Mesenchymal stem cell (in vitro differentiated cells and primary cell): ENCODE results near the gene TMEM63C.

Source experiments
- DNase-seq: peaks from one replicate; pipeline ENCODE4 v3.0.0-alpha.2; 2013
- H2AFZ ChIP-seq: one replicate; pipeline ENCODE4 v1.6.1; 2013; ENCODE audit warnings: low read depth, mild to moderate bottlenecking, control low read depth, inconsistent platforms, low read length, moderate library complexity
- H2AK5ac ChIP-seq: 2 replicates; pipeline ENCODE4 v1.6.1; 2013; ENCODE audit warnings: low read length, moderate library complexity, mild to moderate bottlenecking, inconsistent platforms; ENCODE audit not compliant: severe bottlenecking
- H2BK120ac ChIP-seq: one replicate; pipeline ENCODE4 v1.6.1; 2013; ENCODE audit warnings: low read depth, mild to moderate bottlenecking, inconsistent platforms, low read length, moderate library complexity
- H2BK12ac ChIP-seq, 2 experiments: one replicate each; pipeline ENCODE4 v1.6.1; 2013; ENCODE audit warnings: inconsistent platforms in 2 of 2, low read length in 2 of 2, mild to moderate bottlenecking in 2 of 2, moderate library complexity in 2 of 2, control low read depth in 1 of 2
- H2BK15ac ChIP-seq: one replicate; pipeline ENCODE4 v1.6.1; 2013; ENCODE audit warnings: mild to moderate bottlenecking, low read depth, inconsistent platforms; ENCODE audit not compliant: poor library complexity, severe bottlenecking
- H2BK5ac ChIP-seq: 2 replicates; pipeline ENCODE4 v1.6.1; 2013; ENCODE audit warnings: low read depth, mild to moderate bottlenecking, low read length, control low read depth, inconsistent platforms; ENCODE audit not compliant: poor library complexity, severe bottlenecking
- H3K14ac ChIP-seq, 2 experiments: one replicate each; pipeline ENCODE4 v1.6.1; 2013; ENCODE audit warnings: inconsistent platforms in 2 of 2, low read length in 2 of 2, control low read depth in 1 of 2, mild to moderate bottlenecking in 1 of 2, moderate library complexity in 1 of 2
- H3K18ac ChIP-seq, 2 experiments: one replicate each; pipeline ENCODE4 v1.6.1; 2013; ENCODE audit warnings: inconsistent platforms in 2 of 2, low read length in 2 of 2, control low read depth in 1 of 2, low read depth in 1 of 2, mild to moderate bottlenecking in 1 of 2
- H3K23ac ChIP-seq, 2 experiments: one replicate each; pipeline ENCODE4 v1.6.1; 2013; ENCODE audit warnings: inconsistent platforms in 2 of 2, low read length in 2 of 2, mild to moderate bottlenecking in 2 of 2, moderate library complexity in 2 of 2, control low read depth in 1 of 2
- H3K27ac ChIP-seq: 2 replicates; pipeline ENCODE4 v1.5.1; 2013; ENCODE audit warnings: mild to moderate bottlenecking, moderate library complexity, low read length, control low read depth, inconsistent platforms; ENCODE audit not compliant: poor library complexity, severe bottlenecking
- H3K27me3 ChIP-seq, 2 experiments: 2 replicates each; pipeline versions ENCODE4 v1.6.1 to v1.7.0; 2013; ENCODE audit warnings: low read length in 2 of 2, mild to moderate bottlenecking in 2 of 2, moderate library complexity in 2 of 2, control low read depth in 1 of 2, inconsistent platforms in 1 of 2; ENCODE audit not compliant: control insufficient read depth in 1 of 2, insufficient read depth in 1 of 2
- H3K36me3 ChIP-seq, 2 experiments: 2 replicates each; pipeline versions ENCODE4 v1.6.1 to v1.7.0; 2013; ENCODE audit warnings: low read length in 2 of 2, control low read depth in 1 of 2, inconsistent platforms in 1 of 2, low read depth in 1 of 2, mild to moderate bottlenecking in 1 of 2; ENCODE audit not compliant: insufficient read depth in 2 of 2, control insufficient read depth in 1 of 2
- H3K4ac ChIP-seq, 2 experiments: one replicate each; pipeline ENCODE4 v1.6.1; 2013; ENCODE audit warnings: inconsistent platforms in 2 of 2, low read length in 2 of 2, mild to moderate bottlenecking in 2 of 2, moderate library complexity in 2 of 2, control low read depth in 1 of 2, low read depth in 1 of 2
- H3K4me1 ChIP-seq: 2 replicates; pipeline ENCODE4 v1.6.1; 2013; ENCODE audit warnings: low read depth, low read length, control low read depth; ENCODE audit not compliant: control insufficient read depth, insufficient read depth
- H3K4me2 ChIP-seq: 2 replicates; pipeline ENCODE4 v1.6.1; 2013; ENCODE audit warnings: low read length, mild to moderate bottlenecking, inconsistent platforms; ENCODE audit not compliant: poor library complexity, severe bottlenecking
- H3K4me3 ChIP-seq, 2 experiments: 2 replicates each; pipeline versions ENCODE4 v1.5.1 to v1.7.0; 2013; ENCODE audit warnings: low read length in 2 of 2, mild to moderate bottlenecking in 2 of 2, control low read depth in 1 of 2, low read depth in 1 of 2; ENCODE audit not compliant: insufficient read depth in 1 of 2
- H3K79me1 ChIP-seq: replicated peaks from 2 replicates; pipeline ENCODE4 v1.6.1; 2013; ENCODE audit warnings: mild to moderate bottlenecking, control low read depth, low read length, inconsistent platforms; ENCODE audit not compliant: poor library complexity, severe bottlenecking
- H3K9ac ChIP-seq: 2 replicates; pipeline ENCODE4 v1.7.0; 2013; ENCODE audit warnings: mild to moderate bottlenecking, low read length, moderate library complexity
- H3K9me3 ChIP-seq: 2 replicates; pipeline ENCODE4 v1.7.0; 2013; ENCODE audit warnings: mild to moderate bottlenecking, low read length; ENCODE audit not compliant: control insufficient read depth
- H4K8ac ChIP-seq: one replicate; pipeline ENCODE4 v1.6.1; 2013; ENCODE audit warnings: inconsistent platforms, mild to moderate bottlenecking, low read length, moderate library complexity
- H4K91ac ChIP-seq: one replicate; pipeline ENCODE4 v1.6.1; 2013; ENCODE audit warnings: mild to moderate bottlenecking, low read length, inconsistent platforms
- WGBS: methylation state at CpG from one replicate; pipeline ENCODE4 v1.1.7; 2013; ENCODE audit warnings: mixed read lengths; 5-methylcytosine and 5-hydroxymethylcytosine counted together

The TMEM63C gene

GRCh38 chr14:77194706-77195105, 13.1 kb downstream of the TMEM63C start:
- H3K18ac ChIP-seq: no peak overlapping the region
- H3K4ac ChIP-seq: no peak overlapping the region
- WGBS: 79% methylated on average over 8 of the region's 8 CpGs
- no peak overlapping the region for H2BK15ac ChIP-seq
- no peaks in the 10 kb centered on the region for H3K36me3 ChIP-seq
- no peak for DNase-seq
- no peak overlapping the region for H2BK120ac ChIP-seq
- no peaks in the 10 kb centered on the region for H3K4me1 ChIP-seq
- H3K79me1 ChIP-seq: no peaks in the 10 kb centered on the region
- no peak overlapping the region for H3K23ac ChIP-seq
- H2BK5ac ChIP-seq: no peak overlapping the region
- H4K8ac ChIP-seq: no peak overlapping the region
- H2AFZ ChIP-seq: no peak overlapping the region
- H3K27me3 ChIP-seq: peaks cover 23 to 47% of the 10 kb centered on the region in 2 experiments
- no peak overlapping the region for H3K4me2 ChIP-seq
- no peaks in the 10 kb centered on the region for H3K9me3 ChIP-seq
- H2AK5ac ChIP-seq: no peak overlapping the region
- no peak overlapping the region for H4K91ac ChIP-seq
- no peak overlapping the region for H2BK12ac ChIP-seq
- no peak overlapping the region for H3K27ac ChIP-seq
- no peak overlapping the region for H3K14ac ChIP-seq
- no peak overlapping the region for H3K9ac ChIP-seq
- H3K4me3 ChIP-seq: no peak overlapping the region

- WGBS: 59% methylated on average over 8 of the region's 9 CpGs
- DNase-seq: no peak
- H3K79me1 ChIP-seq: no peaks in the 10 kb centered on the region
- H2AFZ ChIP-seq: no peak overlapping the region
- no peak overlapping the region for H2BK12ac ChIP-seq
- no peak overlapping the region for H3K4me2 ChIP-seq
- H4K8ac ChIP-seq: no peak overlapping the region
- H2BK5ac ChIP-seq: no peak overlapping the region
- H3K14ac ChIP-seq: no peak overlapping the region
- H3K9ac ChIP-seq: no peak overlapping the region
- H4K91ac ChIP-seq: no peak overlapping the region
- H3K23ac ChIP-seq: no peak overlapping the region
- no peak overlapping the region for H3K4ac ChIP-seq
- H2AK5ac ChIP-seq: no peak overlapping the region
- peaks cover 26 to 56% of the 10 kb centered on the region in 2 experiments for H3K27me3 ChIP-seq
- no peaks in the 10 kb centered on the region for H3K9me3 ChIP-seq
- H2BK15ac ChIP-seq: no peak overlapping the region
- H3K27ac ChIP-seq: no peak overlapping the region
- H2BK120ac ChIP-seq: no peak overlapping the region
- no peaks in the 10 kb centered on the region for H3K4me1 ChIP-seq
- H3K4me3 ChIP-seq: no peak overlapping the region
- no peak overlapping the region for H3K18ac ChIP-seq
- H3K36me3 ChIP-seq: no peaks in the 10 kb centered on the region
Measured at GRCh38 chr14:77195766-77196165, 14.2 kb downstream of the TMEM63C start.

GRCh38 chr14:77197988-77198387, 16.4 kb downstream of the TMEM63C start:
- no peak for DNase-seq
- H2BK15ac ChIP-seq: no peak overlapping the region
- no peak overlapping the region for H3K9ac ChIP-seq
- no peak overlapping the region for H2AK5ac ChIP-seq
- H3K27ac ChIP-seq: no peak overlapping the region
- H3K9me3 ChIP-seq: no peaks in the 10 kb centered on the region
- H3K36me3 ChIP-seq: no peaks in the 10 kb centered on the region
- no peaks in the 10 kb centered on the region for H3K4me1 ChIP-seq
- no peak overlapping the region for H4K8ac ChIP-seq
- 90% methylated on average over 4 of the region's 4 CpGs for WGBS
- H3K4me2 ChIP-seq: no peak overlapping the region
- no peak overlapping the region for H3K4me3 ChIP-seq
- H2BK120ac ChIP-seq: no peak overlapping the region
- H4K91ac ChIP-seq: no peak overlapping the region
- no peak overlapping the region for H2BK12ac ChIP-seq
- H3K14ac ChIP-seq: no peak overlapping the region
- no peak overlapping the region for H3K18ac ChIP-seq
- peaks cover 30 to 71% of the 10 kb centered on the region in 2 experiments for H3K27me3 ChIP-seq
- H2BK5ac ChIP-seq: no peak overlapping the region
- no peak overlapping the region for H3K23ac ChIP-seq
- no peak overlapping the region for H3K4ac ChIP-seq
- H3K79me1 ChIP-seq: no peaks in the 10 kb centered on the region
- no peak overlapping the region for H2AFZ ChIP-seq

- H3K27me3 ChIP-seq: peaks cover 30 to 75% of the 10 kb centered on the region in 2 experiments
- H2BK12ac ChIP-seq: no peak overlapping the region
- no peaks in the 10 kb centered on the region for H3K36me3 ChIP-seq
- H3K14ac ChIP-seq: no peak overlapping the region
- no peak overlapping the region for H3K4ac ChIP-seq
- H4K91ac ChIP-seq: no peak overlapping the region
- DNase-seq: no peak
- H2AK5ac ChIP-seq: no peak overlapping the region
- no peaks in the 10 kb centered on the region for H3K9me3 ChIP-seq
- H2BK5ac ChIP-seq: no peak overlapping the region
- no peaks in the 10 kb centered on the region for H3K79me1 ChIP-seq
- no peak overlapping the region for H4K8ac ChIP-seq
- H3K4me3 ChIP-seq: no peak overlapping the region
- H3K18ac ChIP-seq: no peak overlapping the region
- H2BK15ac ChIP-seq: no peak overlapping the region
- no peak overlapping the region for H3K23ac ChIP-seq
- H2BK120ac ChIP-seq: no peak overlapping the region
- H3K4me1 ChIP-seq: no peaks in the 10 kb centered on the region
- no peak overlapping the region for H2AFZ ChIP-seq
- WGBS: 80% methylated on average over 6 of the region's 6 CpGs
- no peak overlapping the region for H3K4me2 ChIP-seq
- H3K9ac ChIP-seq: no peak overlapping the region
- no peak overlapping the region for H3K27ac ChIP-seq
Measured at GRCh38 chr14:77198561-77198960, 17.0 kb downstream of the TMEM63C start.
